Measurements from ENCODE around the gene MGLL.

DNA sequence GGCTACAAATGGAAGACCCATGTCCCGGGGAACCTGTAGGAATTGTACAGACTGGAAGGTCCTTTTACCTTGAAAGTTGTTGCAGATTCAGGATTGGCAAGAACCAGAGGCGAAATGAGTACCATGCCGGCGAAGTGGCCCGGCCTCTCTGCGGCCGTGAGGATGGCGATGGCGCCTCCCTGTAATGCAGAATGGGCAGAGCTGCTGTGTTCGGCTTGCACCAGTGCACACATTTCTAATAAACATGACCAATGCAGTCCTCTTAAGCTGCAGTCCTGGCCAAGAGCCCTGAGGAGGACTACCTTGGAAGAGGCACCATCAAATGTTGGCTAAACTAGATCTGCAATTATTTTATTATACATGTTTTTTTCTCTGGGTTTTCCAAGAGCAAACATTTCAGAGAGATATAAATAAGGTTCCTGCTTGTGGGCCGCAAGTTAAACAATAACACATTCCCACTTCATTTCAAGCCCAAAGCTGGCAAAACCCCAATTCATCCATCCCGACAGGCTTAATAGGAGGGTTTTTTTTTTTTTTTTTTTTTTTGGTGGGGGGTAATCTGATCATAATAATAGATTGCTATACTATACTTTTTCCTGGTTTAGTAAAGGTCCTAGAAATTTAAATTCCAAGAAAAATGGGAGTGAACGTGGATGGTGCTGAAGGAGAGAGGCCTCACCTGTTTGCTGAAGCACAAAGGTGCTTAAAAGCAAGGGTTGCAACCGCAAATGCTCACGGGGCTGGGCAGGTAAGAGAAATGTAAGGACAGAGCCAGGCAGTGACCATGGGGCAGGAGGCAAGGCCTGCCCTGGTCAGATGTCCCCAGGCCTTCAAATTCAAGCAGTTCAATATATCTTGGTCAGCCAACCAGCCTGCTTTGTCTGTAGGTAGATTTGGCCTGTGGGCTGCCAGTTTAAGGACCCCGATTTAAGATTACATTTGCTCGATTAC, 101.1 kb downstream of the MGLL start:
- TF ChIP-seq, protein P1, sequence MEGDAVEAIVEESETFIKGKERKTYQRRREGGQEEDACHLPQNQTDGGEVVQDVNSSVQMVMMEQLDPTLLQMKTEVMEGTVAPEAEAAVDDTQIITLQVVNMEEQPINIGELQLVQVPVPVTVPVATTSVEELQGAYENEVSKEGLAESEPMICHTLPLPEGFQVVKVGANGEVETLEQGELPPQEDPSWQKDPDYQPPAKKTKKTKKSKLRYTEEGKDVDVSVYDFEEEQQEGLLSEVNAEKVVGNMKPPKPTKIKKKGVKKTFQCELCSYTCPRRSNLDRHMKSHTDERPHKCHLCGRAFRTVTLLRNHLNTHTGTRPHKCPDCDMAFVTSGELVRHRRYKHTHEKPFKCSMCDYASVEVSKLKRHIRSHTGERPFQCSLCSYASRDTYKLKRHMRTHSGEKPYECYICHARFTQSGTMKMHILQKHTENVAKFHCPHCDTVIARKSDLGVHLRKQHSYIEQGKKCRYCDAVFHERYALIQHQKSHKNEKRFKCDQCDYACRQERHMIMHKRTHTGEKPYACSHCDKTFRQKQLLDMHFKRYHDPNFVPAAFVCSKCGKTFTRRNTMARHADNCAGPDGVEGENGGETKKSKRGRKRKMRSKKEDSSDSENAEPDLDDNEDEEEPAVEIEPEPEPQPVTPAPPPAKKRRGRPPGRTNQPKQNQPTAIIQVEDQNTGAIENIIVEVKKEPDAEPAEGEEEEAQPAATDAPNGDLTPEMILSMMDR (IDR thresholded peaks at IDR 0.05) = no peak
- TF ChIP-seq, protein P2, sequence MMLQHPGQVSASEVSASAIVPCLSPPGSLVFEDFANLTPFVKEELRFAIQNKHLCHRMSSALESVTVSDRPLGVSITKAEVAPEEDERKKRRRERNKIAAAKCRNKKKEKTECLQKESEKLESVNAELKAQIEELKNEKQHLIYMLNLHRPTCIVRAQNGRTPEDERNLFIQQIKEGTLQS (CRISPR knock-in tag; conservative IDR thresholded peaks at IDR 0.05) = no peak
- TF ChIP-seq, protein P3, sequence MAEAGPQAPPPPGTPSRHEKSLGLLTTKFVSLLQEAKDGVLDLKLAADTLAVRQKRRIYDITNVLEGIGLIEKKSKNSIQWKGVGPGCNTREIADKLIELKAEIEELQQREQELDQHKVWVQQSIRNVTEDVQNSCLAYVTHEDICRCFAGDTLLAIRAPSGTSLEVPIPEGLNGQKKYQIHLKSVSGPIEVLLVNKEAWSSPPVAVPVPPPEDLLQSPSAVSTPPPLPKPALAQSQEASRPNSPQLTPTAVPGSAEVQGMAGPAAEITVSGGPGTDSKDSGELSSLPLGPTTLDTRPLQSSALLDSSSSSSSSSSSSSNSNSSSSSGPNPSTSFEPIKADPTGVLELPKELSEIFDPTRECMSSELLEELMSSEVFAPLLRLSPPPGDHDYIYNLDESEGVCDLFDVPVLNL (CRISPR knock-in tag; IDR thresholded peaks at IDR 0.05; ENCODE audit: borderline replicate concordance, low read depth) = no peak
- TF ChIP-seq TEAD4 (CRISPR knock-in tag; IDR thresholded peaks at IDR 0.05) (no peak), NR3C1 (CRISPR knock-in tag; conservative IDR thresholded peaks at IDR 0.05; ENCODE audit: low read depth) (no peak), FOXP1 (CRISPR knock-in tag; IDR thresholded peaks at IDR 0.05; ENCODE audit: borderline replicate concordance) (no peak), ESRRA (CRISPR knock-in tag; IDR thresholded peaks at IDR 0.05; ENCODE audit: borderline replicate concordance) (no peak), SP1 (CRISPR knock-in tag; conservative IDR thresholded peaks at IDR 0.05) (no peak), JUN (CRISPR knock-in tag; IDR thresholded peaks at IDR 0.05) (no peak)
- TF ChIP-seq, protein P4, sequence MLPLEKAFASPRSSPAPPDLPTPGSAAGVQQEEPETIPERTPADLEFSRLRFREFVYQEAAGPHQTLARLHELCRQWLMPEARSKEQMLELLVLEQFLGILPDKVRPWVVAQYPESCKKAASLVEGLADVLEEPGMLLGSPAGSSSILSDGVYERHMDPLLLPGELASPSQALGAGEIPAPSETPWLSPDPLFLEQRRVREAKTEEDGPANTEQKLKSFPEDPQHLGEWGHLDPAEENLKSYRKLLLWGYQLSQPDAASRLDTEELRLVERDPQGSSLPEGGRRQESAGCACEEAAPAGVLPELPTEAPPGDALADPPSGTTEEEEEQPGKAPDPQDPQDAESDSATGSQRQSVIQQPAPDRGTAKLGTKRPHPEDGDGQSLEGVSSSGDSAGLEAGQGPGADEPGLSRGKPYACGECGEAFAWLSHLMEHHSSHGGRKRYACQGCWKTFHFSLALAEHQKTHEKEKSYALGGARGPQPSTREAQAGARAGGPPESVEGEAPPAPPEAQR (CRISPR knock-in tag; IDR thresholded peaks at IDR 0.05) = no peak
- TF ChIP-seq, protein P5, sequence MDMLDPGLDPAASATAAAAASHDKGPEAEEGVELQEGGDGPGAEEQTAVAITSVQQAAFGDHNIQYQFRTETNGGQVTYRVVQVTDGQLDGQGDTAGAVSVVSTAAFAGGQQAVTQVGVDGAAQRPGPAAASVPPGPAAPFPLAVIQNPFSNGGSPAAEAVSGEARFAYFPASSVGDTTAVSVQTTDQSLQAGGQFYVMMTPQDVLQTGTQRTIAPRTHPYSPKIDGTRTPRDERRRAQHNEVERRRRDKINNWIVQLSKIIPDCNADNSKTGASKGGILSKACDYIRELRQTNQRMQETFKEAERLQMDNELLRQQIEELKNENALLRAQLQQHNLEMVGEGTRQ (CRISPR knock-in tag; IDR thresholded peaks at IDR 0.05) = no peak
- TF ChIP-seq, protein P6, sequence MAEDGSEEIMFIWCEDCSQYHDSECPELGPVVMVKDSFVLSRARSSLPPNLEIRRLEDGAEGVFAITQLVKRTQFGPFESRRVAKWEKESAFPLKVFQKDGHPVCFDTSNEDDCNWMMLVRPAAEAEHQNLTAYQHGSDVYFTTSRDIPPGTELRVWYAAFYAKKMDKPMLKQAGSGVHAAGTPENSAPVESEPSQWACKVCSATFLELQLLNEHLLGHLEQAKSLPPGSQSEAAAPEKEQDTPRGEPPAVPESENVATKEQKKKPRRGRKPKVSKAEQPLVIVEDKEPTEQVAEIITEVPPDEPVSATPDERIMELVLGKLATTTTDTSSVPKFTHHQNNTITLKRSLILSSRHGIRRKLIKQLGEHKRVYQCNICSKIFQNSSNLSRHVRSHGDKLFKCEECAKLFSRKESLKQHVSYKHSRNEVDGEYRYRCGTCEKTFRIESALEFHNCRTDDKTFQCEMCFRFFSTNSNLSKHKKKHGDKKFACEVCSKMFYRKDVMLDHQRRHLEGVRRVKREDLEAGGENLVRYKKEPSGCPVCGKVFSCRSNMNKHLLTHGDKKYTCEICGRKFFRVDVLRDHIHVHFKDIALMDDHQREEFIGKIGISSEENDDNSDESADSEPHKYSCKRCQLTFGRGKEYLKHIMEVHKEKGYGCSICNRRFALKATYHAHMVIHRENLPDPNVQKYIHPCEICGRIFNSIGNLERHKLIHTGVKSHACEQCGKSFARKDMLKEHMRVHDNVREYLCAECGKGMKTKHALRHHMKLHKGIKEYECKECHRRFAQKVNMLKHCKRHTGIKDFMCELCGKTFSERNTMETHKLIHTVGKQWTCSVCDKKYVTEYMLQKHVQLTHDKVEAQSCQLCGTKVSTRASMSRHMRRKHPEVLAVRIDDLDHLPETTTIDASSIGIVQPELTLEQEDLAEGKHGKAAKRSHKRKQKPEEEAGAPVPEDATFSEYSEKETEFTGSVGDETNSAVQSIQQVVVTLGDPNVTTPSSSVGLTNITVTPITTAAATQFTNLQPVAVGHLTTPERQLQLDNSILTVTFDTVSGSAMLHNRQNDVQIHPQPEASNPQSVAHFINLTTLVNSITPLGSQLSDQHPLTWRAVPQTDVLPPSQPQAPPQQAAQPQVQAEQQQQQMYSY (CRISPR knock-in tag; IDR thresholded peaks at IDR 0.05) = no peak
- TF ChIP-seq, protein P7, sequence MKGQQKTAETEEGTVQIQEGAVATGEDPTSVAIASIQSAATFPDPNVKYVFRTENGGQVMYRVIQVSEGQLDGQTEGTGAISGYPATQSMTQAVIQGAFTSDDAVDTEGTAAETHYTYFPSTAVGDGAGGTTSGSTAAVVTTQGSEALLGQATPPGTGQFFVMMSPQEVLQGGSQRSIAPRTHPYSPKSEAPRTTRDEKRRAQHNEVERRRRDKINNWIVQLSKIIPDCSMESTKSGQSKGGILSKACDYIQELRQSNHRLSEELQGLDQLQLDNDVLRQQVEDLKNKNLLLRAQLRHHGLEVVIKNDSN (CRISPR knock-in tag; IDR thresholded peaks at IDR 0.05) = no peak
- TF ChIP-seq, protein P8, sequence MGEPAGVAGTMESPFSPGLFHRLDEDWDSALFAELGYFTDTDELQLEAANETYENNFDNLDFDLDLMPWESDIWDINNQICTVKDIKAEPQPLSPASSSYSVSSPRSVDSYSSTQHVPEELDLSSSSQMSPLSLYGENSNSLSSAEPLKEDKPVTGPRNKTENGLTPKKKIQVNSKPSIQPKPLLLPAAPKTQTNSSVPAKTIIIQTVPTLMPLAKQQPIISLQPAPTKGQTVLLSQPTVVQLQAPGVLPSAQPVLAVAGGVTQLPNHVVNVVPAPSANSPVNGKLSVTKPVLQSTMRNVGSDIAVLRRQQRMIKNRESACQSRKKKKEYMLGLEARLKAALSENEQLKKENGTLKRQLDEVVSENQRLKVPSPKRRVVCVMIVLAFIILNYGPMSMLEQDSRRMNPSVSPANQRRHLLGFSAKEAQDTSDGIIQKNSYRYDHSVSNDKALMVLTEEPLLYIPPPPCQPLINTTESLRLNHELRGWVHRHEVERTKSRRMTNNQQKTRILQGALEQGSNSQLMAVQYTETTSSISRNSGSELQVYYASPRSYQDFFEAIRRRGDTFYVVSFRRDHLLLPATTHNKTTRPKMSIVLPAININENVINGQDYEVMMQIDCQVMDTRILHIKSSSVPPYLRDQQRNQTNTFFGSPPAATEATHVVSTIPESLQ (CRISPR knock-in tag; IDR thresholded peaks at IDR 0.05) = no peak
